Suprapubic skin (tissue), 4 donors: ENCODE data around the gene SCAF8. TPM values are rescaled to one million over a fixed set of nuclear protein-coding genes. Genes with fewer than 3 reads are reported as not detected.

Experiments used
- DNase-seq, 2 donors: peaks; one replicate each; pipeline ENCODE4 v3.0.0-alpha.2; 2019; ENCODE audit warnings: low spot score in 2 of 2
- H3K27ac ChIP-seq: fragments of 200-600 bp; sonication (generic); one replicate; pipeline ENCODE4 v1.5.1; 2019
- H3K27me3 ChIP-seq: fragments of 200-600 bp; sonication (generic); one replicate; pipeline ENCODE4 v1.5.1; 2019
- H3K36me3 ChIP-seq: fragments of 200-600 bp; sonication (generic); one replicate; pipeline ENCODE4 v1.5.1; 2019
- H3K4me1 ChIP-seq: fragments of 200-600 bp; sonication (generic); one replicate; pipeline ENCODE4 v1.5.1; 2019
- H3K4me3 ChIP-seq: fragments of 200-600 bp; sonication (generic); one replicate; pipeline ENCODE4 v1.5.1; 2019; ENCODE audit warnings: mild to moderate bottlenecking
- H3K9me3 ChIP-seq: fragments of 200-600 bp; sonication (generic); one replicate; pipeline ENCODE4 v1.5.1; 2019
- CTCF ChIP-seq, 2 donors: fragments of 200-600 bp in 1 of 2; fragments of 450-650 bp in 1 of 2; sonication (generic) in 1 of 2; IDR thresholded peaks; one replicate each; pipeline ENCODE4 v1.5.1; 2016 to 2019; ENCODE audit warnings: antibody characterized with exemption in 2 of 2, mild to moderate bottlenecking in 1 of 2, moderate library complexity in 1 of 2
- EP300 ChIP-seq: sonication (generic); formaldehyde crosslinking; IDR thresholded peaks from one replicate; pipeline ENCODE4 v1.6.1; 2017; ENCODE audit warnings: antibody characterized with exemption
- POLR2A ChIP-seq, 2 donors: fragments of 450-650 bp; IDR thresholded peaks; one replicate each; pipeline ENCODE4 v1.6.1; 2017; ENCODE audit warnings: antibody characterized with exemption in 2 of 2, mild to moderate bottlenecking in 2 of 2, moderate library complexity in 2 of 2
- POLR2AphosphoS5 ChIP-seq, 3 donors: sonication (generic); formaldehyde crosslinking; IDR thresholded peaks; one replicate each; pipeline ENCODE4 v1.6.1; 2017; ENCODE audit warnings: antibody characterized with exemption in 3 of 3
- WGBS: methylation state at CpG from one replicate; pipeline ENCODE4 v1.1.5; 2018; 5-methylcytosine and 5-hydroxymethylcytosine counted together
- total RNA-seq, 4 donors: library from RNA; depleted of rRNA; stranded (reverse); fragments of >200 nt; gene quantifications; one replicate each; pipeline ENCODE4 v1.1.0, GENCODE V29; 2016

SCAF8 gene
- total RNA-seq, 4 donors from 2014 or later, result 34.1 to 63.7 (median 41.0) TPM

GRCh38 chr6:154703124-154703523 is 30.1 kb upstream of the SCAF8 start:
- no peak for TF ChIP-seq POLR2AphosphoS5 (IDR thresholded peaks at IDR 0.05)
- TF ChIP-seq CTCF (IDR thresholded peaks at IDR 0.05), result no peak
- no peak for TF ChIP-seq POLR2A (IDR thresholded peaks at IDR 0.05)
- TF ChIP-seq EP300, result no peak
- WGBS, result 70% methylated on average over 4 of the region's 4 CpGs
- H3K27me3 ChIP-seq, result peaks cover 7% of the 10 kb centered on the region
- H3K9me3 ChIP-seq, result no peaks in the 10 kb centered on the region
- H3K4me3 ChIP-seq, result no peak overlapping the region
- no peak overlapping the region for H3K27ac ChIP-seq
- H3K36me3 ChIP-seq, result no peaks in the 10 kb centered on the region
- H3K4me1 ChIP-seq, result no peaks in the 10 kb centered on the region
- no peak for DNase-seq

GRCh38 chr6:154705471-154706113 is 27.6 kb upstream of the SCAF8 start:
- no peaks in the 10 kb centered on the region for H3K9me3 ChIP-seq
- no peak for DNase-seq
- no peaks in the 10 kb centered on the region for H3K36me3 ChIP-seq
- WGBS, result 64% methylated on average over 8 of the region's 8 CpGs
- no peak overlapping the region for H3K27ac ChIP-seq
- TF ChIP-seq CTCF (IDR thresholded peaks at IDR 0.05), result no peak
- no peak for TF ChIP-seq POLR2A (IDR thresholded peaks at IDR 0.05)
- TF ChIP-seq POLR2AphosphoS5 (IDR thresholded peaks at IDR 0.05), result no peak
- no peak for TF ChIP-seq EP300
- H3K27me3 ChIP-seq, result peaks cover 7% of the 10 kb centered on the region
- no peaks in the 10 kb centered on the region for H3K4me1 ChIP-seq
- H3K4me3 ChIP-seq, result no peak overlapping the region

- 86% methylated on average over 2 of the region's 2 CpGs for WGBS
- H3K4me1 ChIP-seq, result no peaks in the 10 kb centered on the region
- no peaks in the 10 kb centered on the region for H3K36me3 ChIP-seq
- peaks cover 7% of the 10 kb centered on the region for H3K27me3 ChIP-seq
- no peak for DNase-seq
- no peak overlapping the region for H3K27ac ChIP-seq
- TF ChIP-seq POLR2AphosphoS5 (IDR thresholded peaks at IDR 0.05) (no peak), EP300 (no peak), CTCF (IDR thresholded peaks at IDR 0.05) (no peak), POLR2A (IDR thresholded peaks at IDR 0.05) (no peak)
- no peak overlapping the region for H3K4me3 ChIP-seq
- H3K9me3 ChIP-seq, result no peaks in the 10 kb centered on the region
These were observed 26.8 kb upstream of the SCAF8 start for GRCh38 chr6:154706389-154706788.

- TF ChIP-seq CTCF (IDR thresholded peaks at IDR 0.05), result no peak
- no peak for TF ChIP-seq EP300
- no peak for TF ChIP-seq POLR2A (IDR thresholded peaks at IDR 0.05)
- TF ChIP-seq POLR2AphosphoS5 (IDR thresholded peaks at IDR 0.05), result no peak
- Histone ChIP-seq H3K27me3 (peaks cover 4% of the 10 kb centered on the region), H3K27ac (no peak overlapping the region), H3K4me1 (no peaks in the 10 kb centered on the region), H3K4me3 (no peak overlapping the region), H3K36me3 (no peaks in the 10 kb centered on the region), H3K9me3 (no peaks in the 10 kb centered on the region)
- no peak for DNase-seq
- 33% methylated on average over 3 of the region's 3 CpGs for WGBS
These were observed 23.6 kb upstream of the SCAF8 start for GRCh38 chr6:154709621-154710020.

- no peak for DNase-seq
- Histone ChIP-seq H3K36me3 (no peaks in the 10 kb centered on the region), H3K27me3 (peaks cover 4% of the 10 kb centered on the region), H3K9me3 (no peaks in the 10 kb centered on the region), H3K4me3 (no peak overlapping the region), H3K4me1 (no peaks in the 10 kb centered on the region), H3K27ac (no peak overlapping the region)
- no peak for TF ChIP-seq EP300
- no peak for TF ChIP-seq CTCF (IDR thresholded peaks at IDR 0.05)
- TF ChIP-seq POLR2AphosphoS5 (IDR thresholded peaks at IDR 0.05), result no peak
- TF ChIP-seq POLR2A (IDR thresholded peaks at IDR 0.05), result no peak
- 81% methylated on average over 2 of the region's 2 CpGs for WGBS
These were observed 22.5 kb upstream of the SCAF8 start for GRCh38 chr6:154710689-154711088.
